ENCODE results near the gene AP3B1.
"Not testable (repeated sequence)": the region's sequence is repeated elsewhere in the genome, so short reads cannot be mapped to it uniquely, and the experiment has no call there.

Gene AP3B1

GRCh38 chr5:78243091-78243490, 51.4 kb downstream of the AP3B1 start:
- DNase-seq: no peak

GRCh38 chr5:78242001-78242400, 52.5 kb downstream of the AP3B1 start:
- no peak for DNase-seq

- DNase-seq: no peak
Observed at GRCh38 chr5:78237911-78238310, 56.6 kb downstream of the AP3B1 start.

GRCh38 chr5:78236046-78236445, 58.5 kb downstream of the AP3B1 start:
- DNase-seq: no peak

- DNase-seq: no peak
Observed at GRCh38 chr5:78235289-78235688, 59.2 kb downstream of the AP3B1 start.

- DNase-seq: no peak
Observed at GRCh38 chr5:78234804-78235203, 59.7 kb downstream of the AP3B1 start.

- no peak for DNase-seq
Observed at GRCh38 chr5:78232163-78232562, 62.3 kb downstream of the AP3B1 start.

GRCh38 chr5:78224358-78224757, 70.1 kb downstream of the AP3B1 start:
- no peak for DNase-seq

- DNase-seq: no peak
Observed at GRCh38 chr5:78221964-78222451, 72.5 kb downstream of the AP3B1 start.

GRCh38 chr5:78221467-78221866, 73.0 kb downstream of the AP3B1 start:
- no peak for DNase-seq

- no peak for DNase-seq
Observed at GRCh38 chr5:78215972-78216371, 78.5 kb downstream of the AP3B1 start.

- DNase-seq: no peak
Observed at GRCh38 chr5:78215565-78215964, 78.9 kb downstream of the AP3B1 start.

GRCh38 chr5:78213799-78214198, 80.7 kb downstream of the AP3B1 start:
- no peak for DNase-seq

GRCh38 chr5:78211052-78211451, 83.4 kb downstream of the AP3B1 start:
- no peak for DNase-seq

- DNase-seq: no peak
Observed at GRCh38 chr5:78204241-78204640, 90.3 kb downstream of the AP3B1 start.

- DNase-seq: no peak
Observed at GRCh38 chr5:78203815-78204214, 90.7 kb downstream of the AP3B1 start.

GRCh38 chr5:78190402-78190801, 104.1 kb downstream of the AP3B1 start:
- no peak for DNase-seq

- DNase-seq: not testable (repeated sequence)
Observed at GRCh38 chr5:78188681-78189080, 105.8 kb downstream of the AP3B1 start.

- DNase-seq: no peak
Observed at GRCh38 chr5:78187172-78187571, 107.3 kb downstream of the AP3B1 start.

GRCh38 chr5:78182838-78183237, 111.7 kb downstream of the AP3B1 start:
- no peak for DNase-seq

- no peak for DNase-seq
Observed at GRCh38 chr5:78178356-78178755, 116.1 kb downstream of the AP3B1 start.

- not testable (repeated sequence) for DNase-seq
Observed at GRCh38 chr5:78170335-78170734, 124.2 kb downstream of the AP3B1 start.

- DNase-seq: no peak
Observed at GRCh38 chr5:78162253-78162862, 132.1 kb downstream of the AP3B1 start.

GRCh38 chr5:78157001-78157400, 137.5 kb downstream of the AP3B1 start:
- no peak for DNase-seq

- DNase-seq: no peak
Observed at GRCh38 chr5:78151594-78152271, 142.8 kb downstream of the AP3B1 start.

All from femur (tissue), 1 donor.